ENCODE data around the gene GNG5. TPM values are rescaled to one million over a fixed set of nuclear protein-coding genes. Genes with fewer than 3 reads are reported as not detected.
A peak's percentile ranks its signal among the peaks of the same experiment; 100 is the strongest.

The GNG5 gene
- total RNA-seq, 1 experiment from 2014 or later, result 115 TPM

GRCh38 chr1:84506729-84507453 lies 510 bp upstream of the GNG5 start:
- no peak overlapping the region for H3K14ac ChIP-seq (ENCODE audit: insufficient read depth, low read length)

More at GRCh38 chr1:84506729-84507453, 510 bp upstream of the GNG5 start:
- DNase-seq, result no peak
- WGBS (ENCODE audit: extremely low coverage, insufficient read length, low lambda C conversion rate), result no CpG with 5 or more reads among the region's 26 CpGs
- no peak overlapping the region for H3K18ac ChIP-seq (ENCODE audit: insufficient read length, low read depth, low read length)
- H3K56ac ChIP-seq (ENCODE audit: insufficient read length, low read depth, low read length), result no peak overlapping the region
- no peak overlapping the region for H2BK15ac ChIP-seq (ENCODE audit: low read depth, low read length)
- peak overlapping the region; percentile 20 for H3K9ac ChIP-seq (ENCODE audit: extremely low read depth, insufficient read length, low read length)
- H2AFZ ChIP-seq (ENCODE audit: low read length), result no peak overlapping the region
- H4K20me1 ChIP-seq (ENCODE audit: control insufficient read depth, insufficient read depth, insufficient read length), result no peaks in the 10 kb centered on the region
- no peak overlapping the region for H3T11ph ChIP-seq (ENCODE audit: low read length)
- no peak for TF ChIP-seq CTCF (conservative IDR thresholded peaks at IDR 0.05)
- H2AK5ac ChIP-seq (ENCODE audit: insufficient read length, low read length), result no peak overlapping the region
- Mint-ChIP-seq H3K9me3 (peaks cover 16 to 18% of the 10 kb centered on the region in 2 experiments), H3K36me3 (ENCODE audit: insufficient read depth in 1 of 3, low read depth in 3 of 3) (peaks cover 5 to 11% (median 5%) of the 10 kb centered on the region in 3 experiments; a peak in 6 of 7 replicates), H3K27me3 (ENCODE audit: low read depth) (no peaks in the 10 kb centered on the region; the same call in 1 of the 2 replicates), H3K27ac (peak overlapping the region; percentile 22 to 98 (median 94); a peak in 4 of 7 replicates), H3K4me3 (peak overlapping the region; percentile 97 to 100), H3K4me1 (peaks cover 23 to 26% of the 10 kb centered on the region in 2 experiments)
- H2BK20ac ChIP-seq (ENCODE audit: low read depth, low read length, poor library complexity, severe bottlenecking), result no peak overlapping the region
- no peak overlapping the region for H2BK5ac ChIP-seq (ENCODE audit: insufficient read length, low read length)
- H3K27ac ChIP-seq (ENCODE audit: insufficient read length, low read depth, low read length), result peak overlapping the region; percentile 12
- H4K8ac ChIP-seq (replicated peaks; ENCODE audit: insufficient read length, low read depth, low read length), result no peak overlapping the region
- H3K27me3 ChIP-seq (ENCODE audit: insufficient read depth, low read length), result no peaks in the 10 kb centered on the region
- H3K4me2 ChIP-seq (ENCODE audit: insufficient read depth, insufficient read length, low read length), result peak overlapping the region; percentile 67
- no peaks in the 10 kb centered on the region for H3K9me3 ChIP-seq (ENCODE audit: control insufficient read depth, low read depth, low read length)
- no peak overlapping the region for H3K23ac ChIP-seq (ENCODE audit: insufficient read length, low read depth, low read length)
- no peak overlapping the region for H4K91ac ChIP-seq (ENCODE audit: insufficient read length, low read depth, low read length)
- H3K79me1 ChIP-seq (ENCODE audit: insufficient read depth, low read depth, low read length, poor library complexity, severe bottlenecking), result no peaks in the 10 kb centered on the region
- H4K5ac ChIP-seq (ENCODE audit: insufficient read length, low read depth, low read length), result no peak overlapping the region
- peaks cover 3% of the 10 kb centered on the region; the same call in 1 of the 2 replicates for H3K4me1 ChIP-seq (ENCODE audit: insufficient read depth, low read length)
- H2BK120ac ChIP-seq (ENCODE audit: low read depth, low read length, poor library complexity, severe bottlenecking), result no peak overlapping the region
- H3K23me2 ChIP-seq (ENCODE audit: insufficient read length, low read depth, low read length, poor library complexity, severe bottlenecking), result peaks cover 4% of the 10 kb centered on the region
- H3K79me2 ChIP-seq (ENCODE audit: insufficient read depth, low read length), result peaks cover 8% of the 10 kb centered on the region; the same call in 1 of the 2 replicates
- no peak overlapping the region for H3K4ac ChIP-seq (ENCODE audit: low read depth, low read length)
- no peak overlapping the region for H2BK12ac ChIP-seq (ENCODE audit: insufficient read length, low read depth, low read length)
